Small intestine (tissue), 7 donors: Measurements from ENCODE around the gene TBCD. TPM values are rescaled to one million over a fixed set of nuclear protein-coding genes. Genes with fewer than 3 reads are reported as not detected.

Experiments
- DNase-seq, 2 donors: peaks; one replicate each; pipeline versions ENCODE4 v3.0.0 to v3.0.0-alpha.2; 2013
- FAIRE-seq: peaks from 2 replicates; lab custom pipeline; 2012; peaks lifted over from hg19 to GRCh38; lab: Jason Lieb, UNC
- H3K27ac ChIP-seq, 3 donors: one replicate each; pipeline ENCODE4 v1.5.1; 2013; ENCODE audit warnings: low read length in 2 of 3, mild to moderate bottlenecking in 2 of 3, control low read depth in 1 of 3, inconsistent platforms in 1 of 3, low read depth in 1 of 3, moderate library complexity in 1 of 3
- H3K27me3 ChIP-seq, 3 donors: one replicate each; pipeline ENCODE4 v1.6.1; 2013; ENCODE audit warnings: low read length in 3 of 3, inconsistent platforms in 1 of 3; ENCODE audit not compliant: control insufficient read depth in 3 of 3, insufficient read depth in 3 of 3
- H3K36me3 ChIP-seq, 3 donors: one replicate each; pipeline ENCODE4 v1.6.1; 2013; ENCODE audit warnings: low read length in 3 of 3, inconsistent platforms in 1 of 3, low read depth in 1 of 3, mild to moderate bottlenecking in 1 of 3, moderate library complexity in 1 of 3; ENCODE audit not compliant: control insufficient read depth in 3 of 3, insufficient read depth in 2 of 3
- H3K4me1 ChIP-seq, 3 donors: one replicate each; pipeline ENCODE4 v1.6.1; 2013; ENCODE audit warnings: low read length in 2 of 3, inconsistent platforms in 1 of 3, low read depth in 1 of 3, mild to moderate bottlenecking in 1 of 3, moderate library complexity in 1 of 3; ENCODE audit not compliant: control insufficient read depth in 3 of 3, insufficient read depth in 2 of 3
- H3K4me3 ChIP-seq, 3 donors: one replicate each; pipeline ENCODE4 v1.5.1; 2013; ENCODE audit warnings: low read length in 3 of 3, control low read depth in 1 of 3, inconsistent platforms in 1 of 3, low read depth in 1 of 3, mild to moderate bottlenecking in 1 of 3, moderate library complexity in 1 of 3
- H3K9me3 ChIP-seq, 2 donors: one replicate each; pipeline ENCODE4 v1.6.1; 2013; ENCODE audit warnings: low read depth in 1 of 2, low read length in 1 of 2; ENCODE audit not compliant: control insufficient read depth in 2 of 2, insufficient read depth in 1 of 2
- WGBS, 3 donors: extraction: QIAGEN DNeasy Blood & Tissue Kit; methylation state at CpG; one replicate each; pipeline ENCODE4 v1.1.7; 2013; 5-methylcytosine and 5-hydroxymethylcytosine counted together
- polyA plus RNA-seq, 4 donors: library from polyadenylated mRNA; stranded (reverse) in 3 of 4; unstranded in 1 of 4; fragments of 200-250 nt in 3 of 4; fragments of 120-200 nt in 1 of 4; gene quantifications; one replicate each; pipeline versions ENCODE4 v1.2.1 to v1.2.3, GENCODE V29; 2013
- donor health status: healthy with polysubstance abuse.
- donor health status: control.
- donor health status: control.
- donor health status: Bipolar disorder and iron deficiency.
- donor health status: healthy.

The TBCD gene
- polyA plus RNA-seq, 4 donors, result 38.7 to 83.7 (median 67.3) TPM

DNA sequence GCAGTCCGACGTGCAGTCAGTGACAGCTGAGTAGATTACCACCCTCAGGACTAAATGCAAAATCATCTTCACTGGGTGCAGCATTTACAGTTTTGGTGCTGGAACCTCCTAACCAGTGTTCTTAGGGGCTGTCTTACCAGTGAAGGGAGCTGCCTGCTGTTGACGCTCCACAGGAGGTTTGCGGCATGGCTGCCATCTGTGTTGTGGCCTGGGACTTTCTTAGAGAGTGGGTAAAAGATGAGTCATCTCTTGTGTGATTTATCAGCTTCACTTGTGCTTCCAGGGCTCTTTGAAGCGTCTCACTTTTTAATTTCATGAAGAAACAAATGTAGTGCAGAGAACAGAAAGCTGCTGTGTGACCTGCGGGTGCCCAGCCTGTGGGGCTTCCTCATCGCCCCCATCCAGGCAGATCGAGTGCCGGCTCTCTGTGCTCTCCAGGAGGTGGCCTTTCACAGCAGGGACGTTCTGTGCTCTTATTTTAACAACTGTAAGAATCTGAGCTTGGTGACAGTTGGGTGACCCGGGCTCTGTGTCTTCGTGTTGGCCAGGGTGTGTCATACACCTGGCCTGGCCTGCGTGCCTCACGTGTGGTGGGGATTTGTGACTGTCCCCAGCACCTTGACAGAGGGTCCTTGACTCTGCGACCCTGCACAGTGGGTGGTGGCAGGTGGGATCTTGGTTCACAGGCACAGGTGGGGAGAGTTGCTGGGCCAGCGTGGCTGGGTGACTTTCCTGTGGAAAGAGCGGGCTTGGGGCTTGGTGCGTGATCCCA lies 112.3 kb downstream of the TBCD start:
- WGBS, 3 donors, result 64 to 79% (median 65%) methylated on average over 18 of the region's 18 CpGs
- no peaks in the 10 kb centered on the region for H3K9me3 ChIP-seq
- H3K27ac ChIP-seq, result peak overlapping the region in 2 of 3 donors; percentile 5 to 85
- no peak overlapping the region for H3K4me3 ChIP-seq
- FAIRE-seq (no peak), DNase-seq (peak in 1 of 2 donors; percentile 59)
- no peaks in the 10 kb centered on the region for H3K4me1 ChIP-seq
- peaks cover 0 to 39% (median 2%) of the 10 kb centered on the region in 3 donors for H3K36me3 ChIP-seq
- no peaks in the 10 kb centered on the region for H3K27me3 ChIP-seq

DNA sequence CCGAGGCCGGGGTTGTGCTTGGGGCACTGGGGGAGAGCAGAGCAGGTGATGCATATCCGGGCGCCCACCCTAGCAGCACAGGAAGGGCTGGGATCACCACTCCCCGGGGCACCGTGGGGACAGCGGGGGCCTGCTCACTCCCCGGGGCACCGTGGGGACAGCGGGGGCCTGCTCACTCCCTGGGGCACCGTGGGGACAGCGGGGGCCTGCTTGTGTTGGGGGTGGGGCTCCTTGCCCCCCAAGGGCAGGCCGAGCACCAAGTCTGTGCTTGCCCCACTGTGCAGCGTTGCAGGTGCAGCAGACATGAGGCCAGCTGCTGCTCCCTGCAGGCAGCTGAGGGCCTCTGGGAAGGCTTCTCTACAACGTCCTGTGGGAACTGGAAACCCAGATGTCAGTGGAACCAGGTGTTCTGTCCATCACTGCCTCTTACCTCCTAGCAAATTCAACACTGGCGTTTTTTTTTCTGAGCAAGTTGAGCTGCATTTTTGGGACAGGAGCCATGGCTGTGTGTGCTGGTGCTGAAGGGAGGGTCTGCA lies 112.9 kb downstream of the TBCD start:
- peaks cover 0 to 45% (median 2%) of the 10 kb centered on the region in 3 donors for H3K36me3 ChIP-seq
- FAIRE-seq (no peak), DNase-seq (no peak)
- H3K27ac ChIP-seq, result peak overlapping the region in 2 of 3 donors; percentile 5 to 85
- H3K4me3 ChIP-seq, result no peak overlapping the region
- 63 to 84% (median 70%) methylated on average over 14 to 16 of the region's 16 CpGs for WGBS, 3 donors
- no peaks in the 10 kb centered on the region for H3K4me1 ChIP-seq
- H3K9me3 ChIP-seq, result no peaks in the 10 kb centered on the region
- no peaks in the 10 kb centered on the region for H3K27me3 ChIP-seq

DNA sequence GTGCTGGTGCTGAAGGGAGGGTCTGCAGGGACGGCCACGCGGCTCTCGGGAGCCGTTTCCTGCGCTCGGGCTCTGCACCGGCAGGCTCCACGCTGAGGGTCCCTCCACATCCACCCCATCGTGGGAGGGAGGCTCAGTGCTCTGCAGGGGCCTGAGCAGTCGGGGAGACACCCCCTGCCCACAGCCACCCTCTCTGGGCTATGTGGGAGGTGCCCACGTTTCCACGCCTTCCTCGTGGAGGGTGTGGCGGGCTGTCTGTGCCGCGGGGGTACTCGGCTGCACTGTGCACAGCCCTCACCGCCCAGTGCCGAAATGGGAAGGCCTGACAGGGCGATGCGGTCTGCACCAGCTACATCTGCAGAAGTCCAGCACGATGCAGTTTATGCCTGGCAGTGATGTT lies 113.4 kb downstream of the TBCD start:
- FAIRE-seq, result no peak
- WGBS, 3 donors, result 80 to 85% (median 84%) methylated on average over 23 of the region's 23 CpGs
- no peaks in the 10 kb centered on the region for H3K4me1 ChIP-seq

DNA sequence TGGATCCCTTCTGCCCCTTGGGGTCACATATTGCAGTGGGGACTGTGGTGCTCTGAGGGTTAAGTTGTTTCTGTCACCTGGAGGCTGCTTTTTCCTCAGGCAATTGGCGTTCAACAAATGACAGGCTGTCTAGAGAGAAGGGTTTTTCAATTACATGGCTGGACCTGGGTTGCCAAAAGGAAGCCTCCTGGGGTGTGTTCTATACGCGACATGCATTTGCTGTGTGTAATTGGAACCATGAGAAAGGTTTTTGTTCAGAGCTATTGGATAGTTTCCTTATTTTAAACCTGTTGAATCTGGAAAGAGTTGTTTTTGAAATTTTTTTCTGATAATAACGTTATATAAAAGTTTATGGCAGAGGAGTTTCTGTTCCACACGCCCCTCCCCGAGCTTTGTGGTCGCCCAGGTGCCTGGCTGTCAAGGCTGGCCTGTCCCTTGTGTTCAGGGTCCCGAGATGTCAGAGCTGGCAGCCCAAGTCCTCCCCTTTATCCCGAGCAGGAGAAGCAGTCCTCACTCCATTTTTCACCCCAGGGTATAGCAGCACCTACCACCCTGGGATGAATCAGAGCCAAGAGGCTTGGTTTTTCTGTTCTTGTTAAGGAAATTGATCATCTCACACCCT lies 114.0 kb downstream of the TBCD start:
- Histone ChIP-seq H3K9me3 (no peaks in the 10 kb centered on the region), H3K27me3 (no peaks in the 10 kb centered on the region), H3K4me1 (no peaks in the 10 kb centered on the region), H3K36me3 (peaks cover 2 to 56% (median 2%) of the 10 kb centered on the region in 3 donors), H3K4me3 (no peak overlapping the region), H3K27ac (peak overlapping the region in 1 of 3 donors; percentile 56)
- no peak for FAIRE-seq
- no peak for DNase-seq
- 66 to 78% (median 69%) methylated on average over 9 of the region's 9 CpGs for WGBS, 3 donors

More for the DNA sequence above, 113.4 kb downstream of the TBCD start:
- no peaks in the 10 kb centered on the region for H3K9me3 ChIP-seq
- H3K27me3 ChIP-seq, result no peaks in the 10 kb centered on the region
- DNase-seq, result no peak
- H3K4me3 ChIP-seq, result no peak overlapping the region
- peaks cover under 1 to 50% (median 2%) of the 10 kb centered on the region in 3 donors for H3K36me3 ChIP-seq
- H3K27ac ChIP-seq, result peak overlapping the region in 1 of 3 donors; percentile 18

DNA sequence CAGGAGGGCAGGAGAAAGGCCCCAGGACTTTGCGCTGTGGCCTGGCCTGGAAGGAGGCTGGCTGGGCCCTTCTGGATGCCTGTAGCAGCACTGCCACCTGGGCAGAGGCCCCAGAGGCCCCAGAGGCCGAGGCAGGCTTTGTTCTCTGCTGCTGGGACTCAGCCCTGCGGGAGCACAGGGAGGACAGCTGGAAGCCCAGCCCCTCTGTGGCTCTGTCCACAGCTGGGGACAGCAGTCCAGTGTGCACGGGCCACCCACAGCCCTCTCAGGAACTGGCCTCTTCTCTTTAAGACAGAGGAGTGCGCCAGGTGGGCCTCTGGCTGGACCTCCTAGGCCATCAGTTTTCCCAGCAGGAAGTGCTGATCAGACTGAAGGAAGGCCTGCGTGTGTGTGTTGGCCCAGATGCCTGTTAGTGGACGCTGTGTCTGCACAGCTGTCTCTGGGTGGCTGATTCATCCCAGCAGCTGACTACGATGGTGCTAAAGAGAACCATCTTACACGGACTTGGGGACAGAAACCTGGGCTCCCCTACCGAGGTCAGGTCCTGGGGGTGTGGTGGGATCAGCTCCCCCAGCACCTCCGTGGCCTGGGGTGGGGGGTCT lies 114.8 kb downstream of the TBCD start:
- Histone ChIP-seq H3K4me1 (no peaks in the 10 kb centered on the region), H3K4me3 (no peak overlapping the region), H3K27me3 (no peaks in the 10 kb centered on the region), H3K36me3 (peaks cover 0 to 61% (median 2%) of the 10 kb centered on the region in 3 donors), H3K9me3 (no peaks in the 10 kb centered on the region), H3K27ac (peak overlapping the region in 1 of 3 donors; percentile 59)
- no peak for DNase-seq
- FAIRE-seq, result no peak
- WGBS, 3 donors, result 72 to 84% (median 78%) methylated on average over 11 of the region's 11 CpGs

DNA sequence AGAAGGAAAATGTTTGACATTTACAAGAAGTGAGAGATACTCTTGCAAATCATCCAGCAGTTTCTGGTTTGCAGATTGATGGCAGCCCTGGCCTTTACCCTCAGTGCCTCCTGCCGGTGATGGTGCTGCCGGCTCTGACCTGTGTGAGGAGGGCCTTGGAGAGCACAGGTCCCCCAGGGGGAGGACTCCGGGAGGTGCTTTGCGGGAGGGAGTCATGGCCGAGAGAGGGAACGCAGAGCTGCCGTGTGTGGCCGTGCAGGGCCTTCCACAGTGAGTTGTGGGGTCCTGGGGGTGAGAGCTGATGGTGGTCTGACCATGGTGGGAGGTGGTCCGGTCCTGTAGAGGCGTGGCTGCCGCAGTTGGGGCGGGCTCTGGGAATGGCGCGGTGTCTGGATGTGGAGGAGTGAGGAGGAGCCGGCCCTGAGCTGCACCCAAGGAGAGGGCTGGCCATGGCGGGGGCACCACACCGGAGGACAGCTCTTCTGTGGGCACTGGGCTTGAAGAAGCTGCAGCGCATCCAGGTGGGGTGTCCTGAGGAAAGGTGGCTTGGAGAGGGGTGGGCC lies 116.0 kb downstream of the TBCD start:
- Histone ChIP-seq H3K27me3 (no peaks in the 10 kb centered on the region), H3K4me3 (no peak overlapping the region), H3K9me3 (no peaks in the 10 kb centered on the region), H3K4me1 (no peaks in the 10 kb centered on the region), H3K27ac (no peak overlapping the region), H3K36me3 (peaks cover 0 to 69% (median 2%) of the 10 kb centered on the region in 3 donors)
- 93 to 95% (median 94%) methylated on average over 15 to 18 of the region's 18 CpGs for WGBS, 3 donors
- FAIRE-seq, result no peak
- no peak for DNase-seq

DNA sequence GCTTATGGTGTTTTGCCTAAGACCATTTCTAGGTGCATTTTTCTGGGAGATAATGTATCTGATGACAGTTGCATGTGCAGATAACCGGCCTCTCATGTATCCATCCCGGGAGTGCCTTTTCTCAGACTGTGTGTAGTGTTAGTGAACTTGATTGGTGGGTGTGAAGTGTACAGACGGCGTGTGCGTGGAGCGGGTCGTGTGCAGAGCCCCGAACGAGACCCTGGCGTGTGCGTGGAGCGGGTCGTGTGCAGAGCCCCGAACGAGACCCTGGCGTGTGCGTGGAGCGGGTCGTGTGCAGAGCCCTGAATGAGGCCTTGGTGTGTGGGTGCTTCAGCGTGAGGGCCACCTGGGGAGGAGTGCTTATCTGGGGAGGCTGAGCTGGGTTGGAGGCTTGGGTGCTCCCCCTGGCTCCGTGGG lies 116.9 kb downstream of the TBCD start:
- no peaks in the 10 kb centered on the region for H3K27me3 ChIP-seq
- no peak overlapping the region for H3K4me3 ChIP-seq
- DNase-seq (no peak), FAIRE-seq (no peak)
- 89 to 94% (median 92%) methylated on average over 21 of the region's 21 CpGs for WGBS, 3 donors
- H3K4me1 ChIP-seq, result no peaks in the 10 kb centered on the region
- H3K36me3 ChIP-seq, result peaks cover 0 to 68% (median 2%) of the 10 kb centered on the region in 3 donors
- H3K9me3 ChIP-seq, result no peaks in the 10 kb centered on the region
- no peak overlapping the region for H3K27ac ChIP-seq

DNA sequence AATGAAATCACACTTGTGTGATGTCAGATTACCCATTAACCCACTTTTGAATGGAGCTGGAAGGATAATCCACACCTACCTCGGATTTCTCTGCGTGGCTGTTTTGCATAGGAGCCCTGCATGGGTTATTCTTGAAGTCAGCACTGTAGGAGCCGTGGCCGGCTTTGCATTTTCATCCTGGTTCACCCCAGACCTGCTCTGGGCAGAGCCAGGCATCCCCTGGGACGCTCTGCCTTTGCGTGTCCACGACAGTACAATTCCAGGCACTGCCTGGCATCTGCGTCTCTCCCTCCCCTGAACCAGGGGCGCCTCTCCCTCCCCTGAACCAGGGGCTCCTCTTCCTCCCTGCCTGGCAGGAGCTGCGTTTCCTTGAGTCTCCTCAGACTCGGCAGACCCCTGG lies 117.7 kb downstream of the TBCD start:
- no peak for FAIRE-seq
- H3K27me3 ChIP-seq, result no peaks in the 10 kb centered on the region
- H3K27ac ChIP-seq, result no peak overlapping the region
- DNase-seq, result no peak
- no peak overlapping the region for H3K4me3 ChIP-seq
- H3K9me3 ChIP-seq, result no peaks in the 10 kb centered on the region
- peaks cover 0 to 70% (median 2%) of the 10 kb centered on the region in 3 donors for H3K36me3 ChIP-seq
- WGBS, 3 donors, result 90 to 95% (median 92%) methylated on average over 11 of the region's 11 CpGs
- no peaks in the 10 kb centered on the region for H3K4me1 ChIP-seq
